ENCODE results near the gene UEVLD. TPM values are rescaled to one million over a fixed set of nuclear protein-coding genes. Genes with fewer than 3 reads are reported as not detected.
"Not testable (repeated sequence)": the region's sequence is repeated elsewhere in the genome, so short reads cannot be mapped to it uniquely, and the experiment has no call there.

UEVLD gene
- total and polyA plus RNA-seq, 2 experiments from 2014 or later = 11.8 to 33.0 TPM

DNA sequence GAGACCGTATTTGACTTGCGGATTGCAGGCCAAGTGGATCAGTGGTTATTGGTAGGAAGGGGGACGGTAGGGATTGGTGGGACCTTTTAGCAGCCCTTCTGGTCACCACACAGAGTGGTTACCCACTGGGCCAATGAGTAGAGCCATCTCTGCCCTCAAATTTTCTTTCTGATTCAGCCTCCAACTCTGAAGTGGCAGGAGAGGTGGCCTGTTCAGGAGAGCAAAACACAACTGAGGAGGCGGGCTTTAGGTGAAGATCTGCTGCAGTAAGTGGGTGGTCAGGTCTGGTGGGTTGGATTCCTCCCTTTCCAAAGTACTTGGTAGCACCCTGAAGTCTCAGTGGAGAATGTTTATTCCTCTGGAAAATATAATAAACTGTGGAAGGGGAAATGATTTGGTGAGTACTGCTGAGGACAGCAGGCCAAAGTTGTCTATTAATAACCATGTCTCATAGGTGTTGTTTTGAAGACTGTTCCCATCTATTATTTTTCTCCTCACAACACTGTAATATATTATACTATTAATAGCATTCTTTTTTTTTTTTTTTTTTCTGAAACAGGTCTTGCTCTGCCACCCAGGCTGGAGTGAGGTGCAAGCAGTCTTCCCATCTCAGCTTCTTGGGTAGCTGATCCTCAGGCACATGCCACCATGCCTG lies 12.5 kb upstream of the UEVLD start:
- Histone ChIP-seq H3K27me3 (no peaks in the 10 kb centered on the region), H3K4me1 (ENCODE audit: insufficient read depth) (no peaks in the 10 kb centered on the region), H3K36me3 (replicated peaks; ENCODE audit: insufficient read depth, low read depth) (no peaks in the 10 kb centered on the region), H3K79me2 (no peaks in the 10 kb centered on the region), H3K9me2 (replicated peaks; ENCODE audit: insufficient read depth) (no peaks in the 10 kb centered on the region), H3K9me3 (ENCODE audit: low read depth) (no peaks in the 10 kb centered on the region), H2AFZ (no peak overlapping the region), H4K20me1 (ENCODE audit: insufficient read depth, poor library complexity, severe bottlenecking) (no peaks in the 10 kb centered on the region), H3K4me3 (no peak overlapping the region), H3K27ac (no peak overlapping the region), H3K4me2 (no peak overlapping the region)
- DNase-seq (ENCODE audit: low spot score) = no peak
- 94% methylated on average over 4 of the region's 4 CpGs for WGBS (ENCODE audit: low lambda C conversion rate, missing lambda C conversion rate)
- TF ChIP-seq EZH2phosphoT487 (IDR thresholded peaks at IDR 0.05; ENCODE audit: low read depth, severe bottlenecking, unreplicated experiment) (no peak), EZH2 (IDR thresholded peaks at IDR 0.05; ENCODE audit: borderline replicate concordance) (no peak)
- TF ChIP-seq, protein P1, sequence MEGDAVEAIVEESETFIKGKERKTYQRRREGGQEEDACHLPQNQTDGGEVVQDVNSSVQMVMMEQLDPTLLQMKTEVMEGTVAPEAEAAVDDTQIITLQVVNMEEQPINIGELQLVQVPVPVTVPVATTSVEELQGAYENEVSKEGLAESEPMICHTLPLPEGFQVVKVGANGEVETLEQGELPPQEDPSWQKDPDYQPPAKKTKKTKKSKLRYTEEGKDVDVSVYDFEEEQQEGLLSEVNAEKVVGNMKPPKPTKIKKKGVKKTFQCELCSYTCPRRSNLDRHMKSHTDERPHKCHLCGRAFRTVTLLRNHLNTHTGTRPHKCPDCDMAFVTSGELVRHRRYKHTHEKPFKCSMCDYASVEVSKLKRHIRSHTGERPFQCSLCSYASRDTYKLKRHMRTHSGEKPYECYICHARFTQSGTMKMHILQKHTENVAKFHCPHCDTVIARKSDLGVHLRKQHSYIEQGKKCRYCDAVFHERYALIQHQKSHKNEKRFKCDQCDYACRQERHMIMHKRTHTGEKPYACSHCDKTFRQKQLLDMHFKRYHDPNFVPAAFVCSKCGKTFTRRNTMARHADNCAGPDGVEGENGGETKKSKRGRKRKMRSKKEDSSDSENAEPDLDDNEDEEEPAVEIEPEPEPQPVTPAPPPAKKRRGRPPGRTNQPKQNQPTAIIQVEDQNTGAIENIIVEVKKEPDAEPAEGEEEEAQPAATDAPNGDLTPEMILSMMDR (IDR thresholded peaks at IDR 0.05; ENCODE audit: poor library complexity) = no peak

DNA sequence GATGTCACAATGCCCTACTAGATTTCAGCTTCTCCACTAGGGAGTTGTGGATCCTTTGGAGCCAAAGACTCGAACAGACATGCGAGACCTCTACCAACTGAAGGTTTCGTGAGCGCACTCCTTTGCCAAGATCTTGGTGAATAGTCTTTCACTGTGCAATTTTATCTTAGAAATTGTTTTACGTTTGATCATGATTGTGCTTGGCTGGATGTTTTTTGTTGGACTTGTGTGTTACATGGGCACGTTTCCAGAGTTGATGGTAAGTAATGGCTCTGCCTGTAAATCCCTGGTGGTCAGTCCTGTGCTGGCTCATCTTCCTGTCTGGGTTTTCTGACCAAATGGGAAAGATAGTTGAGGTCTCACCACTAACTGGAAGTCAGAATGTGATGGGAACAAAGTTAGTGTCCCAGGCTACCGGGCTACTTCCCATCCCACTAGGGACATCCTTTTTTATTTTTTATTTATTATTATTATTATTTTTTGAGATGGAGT lies 11.3 kb upstream of the UEVLD start, which contains the start of gene MISFA:
Gene MISFA, plus strand, starts transcription at position 51 of the 492 bp plus-strand sequence. Its CDS starts 140 bp downstream, at position 191.
- H2AFZ ChIP-seq = no peak within 1 kb of the TSS
- no peak within 1 kb of the TSS for H3K4me2 ChIP-seq
- no peak for DNase-seq (ENCODE audit: low spot score)
- TF ChIP-seq, protein P1 (IDR thresholded peaks at IDR 0.05; ENCODE audit: poor library complexity) = no peak
- TF ChIP-seq EZH2phosphoT487 (IDR thresholded peaks at IDR 0.05; ENCODE audit: low read depth, severe bottlenecking, unreplicated experiment) (no peak), EZH2 (IDR thresholded peaks at IDR 0.05; ENCODE audit: borderline replicate concordance) (no peak)
- H3K4me3 ChIP-seq = no peak within 1 kb of the TSS
- no peaks in the 10 kb centered on the region for H3K79me2 ChIP-seq
- H3K9me2 ChIP-seq (replicated peaks; ENCODE audit: insufficient read depth) = no peaks in the 10 kb centered on the region
- H3K4me1 ChIP-seq (ENCODE audit: insufficient read depth) = no peaks in the 10 kb centered on the region
- H3K9me3 ChIP-seq (ENCODE audit: low read depth) = no peaks in the 10 kb centered on the region
- H3K27me3 ChIP-seq = no peaks in the 10 kb centered on the region
- no peaks in the 10 kb centered on the region for H3K36me3 ChIP-seq (replicated peaks; ENCODE audit: insufficient read depth, low read depth)
- H3K27ac ChIP-seq = no peak within 1 kb of the TSS
- H4K20me1 ChIP-seq (ENCODE audit: insufficient read depth, poor library complexity, severe bottlenecking) = no peaks in the 10 kb centered on the region
- WGBS (ENCODE audit: low lambda C conversion rate, missing lambda C conversion rate) = 94% methylated on average over 7 of the region's 7 CpGs

DNA sequence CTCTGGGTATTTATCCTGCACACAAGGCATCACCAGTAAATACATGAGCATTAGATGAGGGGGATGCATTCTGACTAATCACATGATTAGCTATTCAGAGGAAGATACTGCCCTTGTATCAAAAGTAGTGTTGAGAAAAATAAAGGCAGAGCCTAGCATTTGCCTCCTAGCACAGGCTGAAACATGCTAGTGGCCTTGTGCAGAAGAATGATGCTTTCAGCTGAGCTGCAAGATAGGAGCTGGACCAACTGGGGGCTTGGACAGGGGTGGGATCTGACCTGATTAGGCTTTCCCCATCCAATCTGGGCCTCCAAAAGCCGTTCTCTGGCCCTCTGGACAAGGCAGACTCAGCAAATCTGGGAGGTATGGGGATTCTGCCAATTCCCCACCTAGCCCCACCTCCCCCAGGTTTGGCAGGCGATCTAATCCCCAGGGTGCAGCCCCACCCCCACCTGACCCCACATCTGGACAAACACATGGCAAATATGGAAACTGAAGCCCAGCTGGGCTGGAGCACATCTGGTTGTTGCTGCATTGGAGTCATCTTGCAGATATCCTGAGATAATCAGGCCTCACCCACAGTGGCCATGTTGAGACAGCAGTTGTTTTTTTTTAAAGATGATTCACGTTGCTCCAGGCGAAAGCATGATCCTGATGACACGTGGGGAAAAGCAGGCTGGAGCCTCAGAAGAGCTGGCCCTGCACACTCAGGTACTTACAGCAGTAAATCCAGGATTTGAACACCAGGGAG lies 6.6 kb upstream of the UEVLD start:
- 69% methylated on average over 5 of the region's 5 CpGs for WGBS (ENCODE audit: low lambda C conversion rate, missing lambda C conversion rate)
- no peaks in the 10 kb centered on the region for H3K27me3 ChIP-seq
- no peak for TF ChIP-seq EZH2 (IDR thresholded peaks at IDR 0.05; ENCODE audit: borderline replicate concordance)
- no peak for TF ChIP-seq EZH2phosphoT487 (IDR thresholded peaks at IDR 0.05; ENCODE audit: low read depth, severe bottlenecking, unreplicated experiment)
- TF ChIP-seq, protein P1 (IDR thresholded peaks at IDR 0.05; ENCODE audit: poor library complexity) = no peak
- H3K27ac ChIP-seq = no peak overlapping the region
- H3K9me3 ChIP-seq (ENCODE audit: low read depth) = no peaks in the 10 kb centered on the region
- H3K4me2 ChIP-seq = no peak overlapping the region
- H4K20me1 ChIP-seq (ENCODE audit: insufficient read depth, poor library complexity, severe bottlenecking) = no peaks in the 10 kb centered on the region
- H2AFZ ChIP-seq = no peak overlapping the region
- no peak overlapping the region for H3K4me3 ChIP-seq
- H3K4me1 ChIP-seq (ENCODE audit: insufficient read depth) = peaks cover 14% of the 10 kb centered on the region
- H3K36me3 ChIP-seq (replicated peaks; ENCODE audit: insufficient read depth, low read depth) = no peaks in the 10 kb centered on the region
- H3K79me2 ChIP-seq = peaks cover 36% of the 10 kb centered on the region
- H3K9me2 ChIP-seq (replicated peaks; ENCODE audit: insufficient read depth) = no peaks in the 10 kb centered on the region
- peak; percentile 40 for DNase-seq (ENCODE audit: low spot score)

DNA sequence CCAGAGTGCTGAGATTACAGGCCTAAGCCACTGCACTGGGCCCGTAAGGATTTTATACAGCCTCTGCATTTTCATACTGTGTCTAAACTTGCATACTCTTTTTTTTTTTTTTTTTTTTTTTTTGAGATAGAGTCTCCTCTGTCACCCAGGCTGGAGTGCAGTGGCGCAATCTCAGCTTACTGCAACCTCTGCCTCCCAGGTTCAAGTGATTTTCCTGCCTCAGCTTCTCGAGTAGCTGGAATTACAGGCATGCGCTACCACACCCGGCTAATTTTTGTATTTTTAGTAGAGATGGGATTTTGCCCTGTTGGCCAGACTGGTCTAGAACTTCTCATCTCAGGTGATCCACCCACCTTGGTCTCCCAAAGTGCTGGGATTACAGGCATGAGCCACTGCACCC lies 5.6 kb upstream of the UEVLD start:
- H3K4me2 ChIP-seq; DNase-seq (ENCODE audit: low spot score); H3K36me3 ChIP-seq (replicated peaks; ENCODE audit: insufficient read depth, low read depth); H3K27ac ChIP-seq; H3K9me3 ChIP-seq (ENCODE audit: low read depth); H2AFZ ChIP-seq; H4K20me1 ChIP-seq (ENCODE audit: insufficient read depth, poor library complexity, severe bottlenecking); H3K27me3 ChIP-seq; H3K4me3 ChIP-seq; H3K9me2 ChIP-seq (replicated peaks; ENCODE audit: insufficient read depth): not testable (repeated sequence)
- H3K4me1 ChIP-seq (ENCODE audit: insufficient read depth) = peaks cover 23% of the 10 kb centered on the region
- H3K79me2 ChIP-seq = peaks cover 47% of the 10 kb centered on the region
- WGBS (ENCODE audit: low lambda C conversion rate, missing lambda C conversion rate) = 83% methylated on average over 5 of the region's 5 CpGs
